Measurements from ENCODE around the gene PAX7.

PAX7 gene

GRCh38 chr1:18652791-18653190 lies 22.1 kb downstream of the PAX7 start:
- Histone ChIP-seq H3K4me3 (ENCODE audit: extremely low read depth, insufficient read depth, low read length, poor library complexity, severe bottlenecking) (no peak overlapping the region), H3K9me3 (ENCODE audit: control insufficient read depth, low read length) (no peaks in the 10 kb centered on the region), H3K4me1 (ENCODE audit: control insufficient read depth, insufficient read depth, low read length, poor library complexity, severe bottlenecking) (peaks cover 11% of the 10 kb centered on the region), H3K27ac (ENCODE audit: low read depth, low read length, severe bottlenecking) (no peak overlapping the region), H3K36me3 (ENCODE audit: control insufficient read depth, insufficient read depth, low read length) (no peaks in the 10 kb centered on the region)
- WGBS, 2 experiments (ENCODE audit: insufficient coverage in 2 of 2): 33 to 63% methylated on average over 1 of the region's 1 CpG

- Histone ChIP-seq H3K9me3 (ENCODE audit: control insufficient read depth, low read length) (no peaks in the 10 kb centered on the region), H3K4me3 (ENCODE audit: extremely low read depth, insufficient read depth, low read length, poor library complexity, severe bottlenecking) (no peak overlapping the region), H3K27ac (ENCODE audit: low read depth, low read length, severe bottlenecking) (no peak overlapping the region), H3K36me3 (ENCODE audit: control insufficient read depth, insufficient read depth, low read length) (no peaks in the 10 kb centered on the region), H3K4me1 (ENCODE audit: control insufficient read depth, insufficient read depth, low read length, poor library complexity, severe bottlenecking) (peaks cover 11% of the 10 kb centered on the region)
- WGBS, 2 experiments (ENCODE audit: insufficient coverage in 2 of 2): 62 to 71% methylated on average over 5 to 8 of the region's 8 CpGs
Observed at GRCh38 chr1:18653367-18653766, 22.7 kb downstream of the PAX7 start.

GRCh38 chr1:18653916-18654315 lies 23.3 kb downstream of the PAX7 start:
- Histone ChIP-seq H3K4me3 (ENCODE audit: extremely low read depth, insufficient read depth, low read length, poor library complexity, severe bottlenecking) (no peak overlapping the region), H3K4me1 (ENCODE audit: control insufficient read depth, insufficient read depth, low read length, poor library complexity, severe bottlenecking) (peaks cover 11% of the 10 kb centered on the region), H3K9me3 (ENCODE audit: control insufficient read depth, low read length) (no peaks in the 10 kb centered on the region), H3K27ac (ENCODE audit: low read depth, low read length, severe bottlenecking) (no peak overlapping the region), H3K36me3 (ENCODE audit: control insufficient read depth, insufficient read depth, low read length) (no peaks in the 10 kb centered on the region)
- WGBS, 2 experiments (ENCODE audit: insufficient coverage in 2 of 2): 19 to 37% methylated on average over 7 to 10 of the region's 13 CpGs

DNA sequence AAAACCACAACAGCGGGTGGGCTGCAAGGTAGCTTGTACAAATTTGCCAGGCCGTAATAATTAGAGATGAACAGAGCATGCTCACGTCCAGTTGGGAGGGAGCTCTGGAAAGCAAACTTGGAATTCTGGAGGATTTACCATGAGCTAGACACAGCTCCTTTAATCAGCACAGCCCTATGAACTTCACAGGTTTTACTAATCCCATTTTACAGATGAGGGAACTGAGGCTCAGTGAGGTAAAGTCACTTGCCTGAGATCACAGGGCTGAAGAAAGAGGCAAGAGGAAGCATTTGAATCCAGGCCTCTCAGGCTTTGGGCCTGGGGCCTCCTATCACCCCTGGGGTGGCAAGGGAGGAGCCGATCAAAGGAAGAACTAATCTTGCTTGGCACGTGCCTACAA lies 24.0 kb downstream of the PAX7 start:
- no peak overlapping the region for H3K4me3 ChIP-seq (ENCODE audit: extremely low read depth, insufficient read depth, low read length, poor library complexity, severe bottlenecking)
- no peak overlapping the region for H3K27ac ChIP-seq (ENCODE audit: low read depth, low read length, severe bottlenecking)
- H3K9me3 ChIP-seq (ENCODE audit: control insufficient read depth, low read length): no peaks in the 10 kb centered on the region
- 88 to 97% methylated on average over 3 to 4 of the region's 5 CpGs for WGBS, 2 experiments (ENCODE audit: insufficient coverage in 2 of 2)
- H3K4me1 ChIP-seq (ENCODE audit: control insufficient read depth, insufficient read depth, low read length, poor library complexity, severe bottlenecking): peaks cover 8% of the 10 kb centered on the region
- no peaks in the 10 kb centered on the region for H3K36me3 ChIP-seq (ENCODE audit: control insufficient read depth, insufficient read depth, low read length)

DNA sequence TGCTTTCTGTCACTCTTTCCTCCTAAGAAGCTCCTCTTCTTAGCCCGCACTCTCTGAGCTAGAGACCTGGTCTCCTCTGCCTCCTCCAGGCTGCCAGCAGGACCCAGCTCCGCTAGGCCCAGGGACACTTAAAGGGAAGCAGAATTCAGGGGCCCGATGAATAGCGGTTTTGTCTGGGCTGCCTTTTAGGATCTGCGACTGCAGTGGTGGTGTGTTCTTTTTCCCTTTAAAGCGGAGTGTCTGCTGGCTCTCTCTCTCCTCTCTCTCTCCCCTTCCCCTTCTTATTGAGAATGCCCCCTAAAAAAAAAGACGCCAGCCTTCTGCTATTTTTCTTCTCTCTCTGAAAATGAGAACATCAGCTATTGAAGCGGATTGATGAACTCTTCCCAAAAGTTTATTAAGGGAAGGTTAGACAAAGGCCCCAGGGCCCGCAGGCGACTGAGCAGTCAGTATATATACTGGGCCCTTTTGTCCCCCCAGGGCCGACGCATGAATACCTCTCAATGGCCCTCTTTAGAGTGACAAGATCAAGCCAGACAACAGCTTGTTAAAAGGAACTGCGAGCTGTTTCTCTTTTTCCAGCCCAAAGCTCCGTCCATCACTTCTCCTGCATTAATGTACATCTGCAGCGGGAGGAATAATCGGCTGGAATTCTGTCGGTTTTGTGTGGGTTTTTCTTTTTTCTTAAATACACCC lies 27.0 kb downstream of the PAX7 start:
- Histone ChIP-seq H3K9me3 (ENCODE audit: control insufficient read depth, low read length) (no peaks in the 10 kb centered on the region), H3K27ac (ENCODE audit: low read depth, low read length, severe bottlenecking) (peak overlapping the region; percentile 57)

DNA sequence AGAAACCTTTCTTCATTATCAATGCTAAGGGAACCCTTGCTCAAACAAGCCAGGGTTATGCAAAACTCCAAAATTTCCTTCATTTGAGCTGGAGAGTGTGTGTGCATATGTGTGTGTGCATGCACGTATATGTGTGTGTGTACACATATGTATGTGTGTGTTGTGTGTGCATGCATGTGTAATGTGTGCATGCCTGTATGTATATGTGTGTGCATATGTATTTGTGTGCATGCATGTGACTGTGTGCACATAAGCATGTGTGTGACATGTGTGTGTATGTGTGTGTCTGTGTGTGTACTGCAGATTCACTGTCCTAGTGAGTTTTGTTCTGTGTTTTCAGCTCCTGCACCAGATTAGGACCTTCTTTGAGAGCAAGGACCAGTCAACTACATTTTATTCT lies 28.2 kb downstream of the PAX7 start:
- no peak overlapping the region for H3K27ac ChIP-seq (ENCODE audit: low read depth, low read length, severe bottlenecking)
- H3K36me3 ChIP-seq (ENCODE audit: control insufficient read depth, insufficient read depth, low read length): no peaks in the 10 kb centered on the region
- peaks cover 3% of the 10 kb centered on the region for H3K4me1 ChIP-seq (ENCODE audit: control insufficient read depth, insufficient read depth, low read length, poor library complexity, severe bottlenecking)
- H3K9me3 ChIP-seq (ENCODE audit: control insufficient read depth, low read length): no peaks in the 10 kb centered on the region
- no peak overlapping the region for H3K4me3 ChIP-seq (ENCODE audit: extremely low read depth, insufficient read depth, low read length, poor library complexity, severe bottlenecking)
- 85 to 100% methylated on average over 1 of the region's 1 CpG for WGBS, 2 experiments (ENCODE audit: insufficient coverage in 2 of 2)

More for the DNA sequence above, 27.0 kb downstream of the PAX7 start:
- Histone ChIP-seq H3K36me3 (ENCODE audit: control insufficient read depth, insufficient read depth, low read length) (no peaks in the 10 kb centered on the region), H3K4me3 (ENCODE audit: extremely low read depth, insufficient read depth, low read length, poor library complexity, severe bottlenecking) (no peak overlapping the region), H3K4me1 (ENCODE audit: control insufficient read depth, insufficient read depth, low read length, poor library complexity, severe bottlenecking) (peaks cover 3% of the 10 kb centered on the region)
- WGBS, 2 experiments (ENCODE audit: insufficient coverage in 2 of 2): 26 to 43% methylated on average over 10 to 12 of the region's 17 CpGs

- no peaks in the 10 kb centered on the region for H3K4me1 ChIP-seq (ENCODE audit: control insufficient read depth, insufficient read depth, low read length, poor library complexity, severe bottlenecking)
- no peak overlapping the region for H3K27ac ChIP-seq (ENCODE audit: low read depth, low read length, severe bottlenecking)
- no peak overlapping the region for H3K4me3 ChIP-seq (ENCODE audit: extremely low read depth, insufficient read depth, low read length, poor library complexity, severe bottlenecking)
- WGBS, 2 experiments (ENCODE audit: insufficient coverage in 2 of 2): 59 to 65% methylated on average over 11 to 17 of the region's 17 CpGs
- no peaks in the 10 kb centered on the region for H3K9me3 ChIP-seq (ENCODE audit: control insufficient read depth, low read length)
- H3K36me3 ChIP-seq (ENCODE audit: control insufficient read depth, insufficient read depth, low read length): no peaks in the 10 kb centered on the region
Observed at GRCh38 chr1:18661404-18662285, 31.0 kb downstream of the PAX7 start.

- H3K9me3 ChIP-seq (ENCODE audit: control insufficient read depth, low read length): no peaks in the 10 kb centered on the region
- H3K4me1 ChIP-seq (ENCODE audit: control insufficient read depth, insufficient read depth, low read length, poor library complexity, severe bottlenecking): no peaks in the 10 kb centered on the region
- 65 to 76% methylated on average over 5 of the region's 5 CpGs for WGBS, 2 experiments (ENCODE audit: insufficient coverage in 2 of 2)
- no peaks in the 10 kb centered on the region for H3K36me3 ChIP-seq (ENCODE audit: control insufficient read depth, insufficient read depth, low read length)
- H3K4me3 ChIP-seq (ENCODE audit: extremely low read depth, insufficient read depth, low read length, poor library complexity, severe bottlenecking): no peak overlapping the region
- no peak overlapping the region for H3K27ac ChIP-seq (ENCODE audit: low read depth, low read length, severe bottlenecking)
Observed at GRCh38 chr1:18662286-18662639, 31.6 kb downstream of the PAX7 start.

- Histone ChIP-seq H3K4me3 (ENCODE audit: extremely low read depth, insufficient read depth, low read length, poor library complexity, severe bottlenecking) (no peak overlapping the region), H3K27ac (ENCODE audit: low read depth, low read length, severe bottlenecking) (no peak overlapping the region), H3K36me3 (ENCODE audit: control insufficient read depth, insufficient read depth, low read length) (no peaks in the 10 kb centered on the region), H3K4me1 (ENCODE audit: control insufficient read depth, insufficient read depth, low read length, poor library complexity, severe bottlenecking) (peaks cover 5% of the 10 kb centered on the region), H3K9me3 (ENCODE audit: control insufficient read depth, low read length) (no peaks in the 10 kb centered on the region)
- WGBS, 2 experiments (ENCODE audit: insufficient coverage in 2 of 2): 67 to 86% methylated on average over 4 to 5 of the region's 7 CpGs
Observed at GRCh38 chr1:18666317-18666920, 35.8 kb downstream of the PAX7 start.

GRCh38 chr1:18667333-18667732 lies 36.7 kb downstream of the PAX7 start:
- Histone ChIP-seq H3K27ac (ENCODE audit: low read depth, low read length, severe bottlenecking) (no peak overlapping the region), H3K4me1 (ENCODE audit: control insufficient read depth, insufficient read depth, low read length, poor library complexity, severe bottlenecking) (peaks cover 5% of the 10 kb centered on the region), H3K36me3 (ENCODE audit: control insufficient read depth, insufficient read depth, low read length) (no peaks in the 10 kb centered on the region), H3K4me3 (ENCODE audit: extremely low read depth, insufficient read depth, low read length, poor library complexity, severe bottlenecking) (no peak overlapping the region), H3K9me3 (ENCODE audit: control insufficient read depth, low read length) (no peaks in the 10 kb centered on the region)
- 89 to 96% methylated on average over 3 to 5 of the region's 6 CpGs for WGBS, 2 experiments (ENCODE audit: insufficient coverage in 2 of 2)
